ENCODE measurements around the gene DNMT3L.
"Not testable (repeated sequence)": the region's sequence is repeated elsewhere in the genome, so short reads cannot be mapped to it uniquely, and the experiment has no call there.

Gene DNMT3L

GRCh38 chr21:44295163-44295573, 33.5 kb upstream of the DNMT3L start:
- no peak for DNase-seq (ENCODE audit: low spot score)
- no peak for FAIRE-seq

- FAIRE-seq, result no peak
- no peak for DNase-seq (ENCODE audit: low spot score)
Measured at GRCh38 chr21:44294391-44295162, 32.9 kb upstream of the DNMT3L start.

DNA sequence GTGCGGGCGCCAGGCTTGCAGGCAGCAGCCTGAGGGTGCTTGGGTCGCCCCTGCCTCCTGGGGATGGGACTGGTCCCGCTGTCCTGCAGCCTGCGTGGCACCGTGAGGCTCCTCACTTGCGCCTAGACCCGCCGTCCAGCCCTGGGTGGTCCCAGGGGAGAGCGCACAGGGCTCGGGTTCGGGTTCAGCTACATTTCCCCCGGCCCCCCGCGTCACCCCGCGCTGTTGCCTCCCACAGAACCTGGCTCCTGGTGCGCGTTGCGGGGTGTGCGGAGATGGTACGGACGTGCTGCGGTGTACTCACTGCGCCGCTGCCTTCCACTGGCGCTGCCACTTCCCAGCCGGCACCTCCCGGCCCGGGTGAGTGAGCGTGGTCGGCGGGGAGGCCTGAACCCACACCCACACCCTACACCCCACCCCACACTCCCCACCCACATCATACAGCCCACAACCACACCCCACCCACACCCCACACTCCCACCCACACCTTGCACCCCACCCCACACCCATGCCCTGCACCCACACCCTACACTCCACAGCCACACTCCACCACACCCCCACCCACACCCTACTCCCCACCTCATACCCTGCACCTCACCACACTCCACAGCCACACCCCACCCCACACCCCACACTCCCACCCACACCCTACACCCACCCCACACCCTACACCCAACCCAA, 32.0 kb upstream of the DNMT3L start:
- no peak for DNase-seq (ENCODE audit: low spot score)
- peak; percentile 13 for FAIRE-seq

GRCh38 chr21:44292812-44293195, 31.1 kb upstream of the DNMT3L start:
- FAIRE-seq, result no peak
- no peak for DNase-seq (ENCODE audit: low spot score)

DNA sequence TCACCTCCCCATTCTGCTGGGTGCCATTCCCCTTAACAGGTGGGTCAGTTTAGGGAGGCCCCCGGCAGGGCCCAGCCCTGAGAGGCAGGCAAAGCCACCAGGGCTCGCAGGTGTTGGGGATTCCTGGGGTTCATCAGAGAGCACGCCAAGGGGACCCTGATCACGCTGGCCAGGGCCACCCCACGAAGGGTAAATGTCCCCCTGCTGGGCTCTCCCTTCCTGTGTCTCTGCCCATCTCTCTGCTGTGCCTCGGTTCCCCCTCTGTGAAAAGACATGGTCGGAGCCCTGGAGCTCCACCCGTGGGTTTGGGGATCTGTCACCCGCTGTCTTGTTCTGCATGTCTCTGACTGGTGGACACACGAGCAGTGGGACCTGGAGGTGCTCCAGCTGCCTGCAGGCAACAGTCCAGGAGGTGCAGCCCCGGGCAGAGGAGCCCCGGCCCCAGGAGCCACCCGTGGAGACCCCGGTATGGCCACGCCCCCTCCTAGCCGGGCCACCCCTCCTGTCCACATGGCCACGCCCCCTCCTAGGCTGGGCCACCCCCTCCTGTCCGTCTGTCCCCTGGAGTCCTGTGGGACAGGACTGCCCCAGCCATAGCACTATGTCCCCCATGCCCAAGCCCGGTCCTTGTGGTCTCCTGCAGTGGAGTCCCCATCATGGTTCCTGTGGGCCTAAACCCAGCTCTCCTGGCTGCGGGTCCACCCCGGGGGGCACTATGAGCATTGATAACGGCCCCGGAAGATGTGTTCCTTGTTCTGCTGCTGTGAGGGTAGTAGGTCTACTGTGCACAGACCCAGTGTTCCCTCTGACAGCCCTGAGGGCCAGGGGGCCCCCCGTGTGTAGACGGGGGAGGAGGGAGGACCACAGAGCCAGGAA, 30.5 kb upstream of the DNMT3L start:
- DNase-seq (ENCODE audit: low spot score), result no peak

DNA sequence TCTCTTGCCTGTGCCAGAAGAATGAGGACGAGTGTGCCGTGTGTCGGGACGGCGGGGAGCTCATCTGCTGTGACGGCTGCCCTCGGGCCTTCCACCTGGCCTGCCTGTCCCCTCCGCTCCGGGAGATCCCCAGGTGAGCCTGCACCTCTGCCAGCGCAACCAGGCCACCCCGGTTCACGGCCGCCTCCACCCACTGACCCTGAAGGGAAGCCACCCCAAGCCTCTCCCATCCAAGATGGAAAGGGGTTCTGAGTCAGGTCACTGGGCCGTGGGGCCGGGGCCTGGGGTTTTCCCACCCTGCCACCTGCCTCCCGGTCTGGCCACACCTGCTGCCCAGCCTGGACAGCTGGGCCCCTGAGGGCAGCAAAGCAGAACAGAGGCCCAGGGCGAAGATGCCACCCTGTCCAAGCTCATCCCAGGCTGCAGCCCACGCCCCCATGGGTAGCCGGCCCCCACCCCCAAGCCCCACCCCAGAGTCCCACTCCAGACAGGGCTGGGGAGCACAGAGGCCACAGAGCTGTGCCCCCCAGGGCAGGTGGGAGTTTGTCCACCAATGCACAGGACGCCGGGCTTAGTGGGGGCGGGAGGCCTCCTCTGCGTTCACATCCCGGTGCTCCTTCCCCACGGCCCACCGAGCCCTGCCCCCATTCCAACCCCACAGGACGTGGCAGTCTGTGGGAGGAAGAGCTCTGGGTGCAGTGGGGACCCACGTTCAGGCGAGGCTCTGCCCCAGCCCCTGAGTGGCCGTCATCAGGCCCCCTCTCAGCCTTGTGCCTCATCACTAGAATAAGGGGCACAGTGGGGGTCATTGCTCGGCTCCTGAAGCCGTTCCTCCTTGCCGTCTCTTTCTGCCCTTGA, 29.6 kb upstream of the DNMT3L start:
- FAIRE-seq (no peak), DNase-seq (ENCODE audit: low spot score) (no peak)

More for the DNA sequence above, 30.5 kb upstream of the DNMT3L start:
- no peak for FAIRE-seq

GRCh38 chr21:44290327-44291077, 28.8 kb upstream of the DNMT3L start:
- DNase-seq (ENCODE audit: low spot score) (no peak), FAIRE-seq (no peak)

DNA sequence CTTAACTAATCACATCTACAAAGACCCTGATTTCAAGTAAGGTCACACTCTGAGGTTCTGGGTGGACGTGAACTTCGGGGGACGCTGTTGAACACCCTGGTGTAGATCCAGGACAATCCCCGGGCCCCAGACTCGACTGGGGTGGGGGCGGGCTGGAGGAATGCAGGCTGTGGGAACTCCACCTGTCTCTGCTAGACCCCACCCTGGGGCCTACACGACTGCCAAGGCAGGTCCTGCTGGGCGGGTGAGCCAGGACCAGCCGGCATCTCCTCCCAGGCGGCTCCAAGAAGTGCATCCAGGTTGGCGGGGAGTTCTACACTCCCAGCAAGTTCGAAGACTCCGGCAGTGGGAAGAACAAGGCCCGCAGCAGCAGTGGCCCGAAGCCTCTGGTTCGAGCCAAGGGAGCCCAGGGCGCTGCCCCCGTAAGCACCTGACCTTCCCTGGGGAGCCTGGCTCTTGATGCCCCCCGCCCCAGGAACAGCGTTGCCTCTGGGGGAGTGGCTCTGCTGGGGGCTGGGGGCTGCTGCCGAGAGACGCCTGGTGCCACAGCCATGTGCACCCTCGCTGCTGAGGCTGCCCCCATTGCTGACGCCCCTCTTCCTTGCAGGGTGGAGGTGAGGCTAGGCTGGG, 27.8 kb upstream of the DNMT3L start:
- DNase-seq (ENCODE audit: low spot score) (no peak), FAIRE-seq (no peak)

- FAIRE-seq (peak; percentile 59), DNase-seq (ENCODE audit: low spot score) (no peak)
Measured at GRCh38 chr21:44288251-44289110, 26.8 kb upstream of the DNMT3L start.

DNA sequence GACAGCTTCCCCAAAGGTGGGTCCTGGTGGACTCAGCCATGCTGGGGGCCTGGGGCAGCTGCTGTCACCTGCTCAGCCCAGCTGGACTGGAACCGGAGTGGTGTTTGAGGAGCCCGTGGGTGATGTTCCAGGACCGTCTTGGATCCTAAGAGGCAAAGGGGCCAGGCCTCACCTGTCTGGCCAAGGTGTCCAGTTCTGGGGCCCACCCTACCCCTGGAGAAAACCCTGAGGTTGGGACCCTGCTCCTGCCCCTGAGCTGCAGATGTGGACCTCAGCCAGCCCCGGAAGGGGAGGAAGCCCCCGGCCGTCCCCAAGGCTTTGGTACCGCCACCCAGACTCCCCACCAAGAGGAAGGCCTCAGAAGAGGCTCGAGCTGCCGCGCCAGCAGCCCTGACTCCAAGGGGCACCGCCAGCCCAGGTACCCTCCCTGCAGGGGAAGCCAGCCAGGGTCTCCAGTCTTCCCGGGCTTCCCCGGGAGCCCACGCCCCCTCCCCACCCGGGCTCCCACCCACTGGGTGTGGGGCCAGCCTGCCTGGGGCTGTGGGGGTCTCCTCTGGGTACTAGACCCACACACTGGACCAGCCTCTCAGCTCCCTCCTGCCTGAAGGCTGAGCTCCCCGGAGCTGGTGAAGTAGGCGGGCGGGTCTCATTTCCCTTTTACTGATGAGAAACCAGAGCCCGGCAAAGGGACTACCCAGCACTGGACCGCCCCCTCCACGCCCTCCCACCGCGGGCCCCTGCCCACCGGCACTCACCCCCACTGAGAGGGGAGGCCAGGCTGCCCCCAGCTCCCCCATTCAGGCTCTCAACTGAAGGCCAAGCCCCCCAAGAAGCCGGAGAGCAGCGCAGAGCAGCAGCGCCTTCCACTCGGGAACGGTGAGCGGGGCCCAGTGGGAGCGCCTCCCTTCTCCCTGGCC, 25.3 kb upstream of the DNMT3L start:
- FAIRE-seq (no peak), DNase-seq (ENCODE audit: low spot score) (no peak)

DNA sequence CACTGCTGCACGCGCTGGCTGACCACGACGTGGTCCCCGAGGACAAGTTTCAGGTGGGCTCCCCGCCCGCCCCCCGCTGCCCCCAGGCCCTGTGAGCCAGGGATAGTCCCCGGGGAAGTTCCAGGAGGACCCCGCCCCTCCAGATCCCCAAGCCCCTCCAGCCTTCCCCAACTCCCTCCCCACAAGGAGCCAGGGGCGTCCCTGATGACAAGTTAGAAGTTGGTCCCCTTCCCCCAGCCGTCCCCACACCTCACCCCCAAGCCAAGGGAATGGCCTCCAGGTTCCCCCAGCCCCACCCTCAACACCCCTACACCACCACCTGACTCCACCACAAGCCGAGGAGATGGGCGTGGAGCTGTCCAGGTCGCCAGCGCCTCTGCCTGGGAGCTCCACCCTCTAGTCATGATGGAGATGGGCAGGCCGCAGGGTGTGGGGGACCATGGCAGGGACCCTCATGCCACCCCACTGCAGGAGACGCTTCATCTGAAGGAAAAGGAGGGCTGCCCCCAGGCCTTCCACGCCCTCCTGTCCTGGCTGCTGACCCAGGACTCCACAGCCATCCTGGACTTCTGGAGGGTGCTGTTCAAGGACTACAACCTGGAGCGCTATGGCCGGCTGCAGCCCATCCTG, 24.5 kb upstream of the DNMT3L start:
- FAIRE-seq (no peak), DNase-seq (ENCODE audit: low spot score) (no peak)

GRCh38 chr21:44285138-44285992, 23.7 kb upstream of the DNMT3L start, which contains the start of gene AIRE:
TSS of gene AIRE (plus strand) at chr21:44285876. CDS start at chr21:44286007, 131 bp downstream.
- DNase-seq (ENCODE audit: low spot score), result no peak
- FAIRE-seq, result no peak

- no peak for DNase-seq (ENCODE audit: low spot score)
- no peak for FAIRE-seq
Measured at GRCh38 chr21:44283948-44284347, 22.3 kb upstream of the DNMT3L start.

DNA sequence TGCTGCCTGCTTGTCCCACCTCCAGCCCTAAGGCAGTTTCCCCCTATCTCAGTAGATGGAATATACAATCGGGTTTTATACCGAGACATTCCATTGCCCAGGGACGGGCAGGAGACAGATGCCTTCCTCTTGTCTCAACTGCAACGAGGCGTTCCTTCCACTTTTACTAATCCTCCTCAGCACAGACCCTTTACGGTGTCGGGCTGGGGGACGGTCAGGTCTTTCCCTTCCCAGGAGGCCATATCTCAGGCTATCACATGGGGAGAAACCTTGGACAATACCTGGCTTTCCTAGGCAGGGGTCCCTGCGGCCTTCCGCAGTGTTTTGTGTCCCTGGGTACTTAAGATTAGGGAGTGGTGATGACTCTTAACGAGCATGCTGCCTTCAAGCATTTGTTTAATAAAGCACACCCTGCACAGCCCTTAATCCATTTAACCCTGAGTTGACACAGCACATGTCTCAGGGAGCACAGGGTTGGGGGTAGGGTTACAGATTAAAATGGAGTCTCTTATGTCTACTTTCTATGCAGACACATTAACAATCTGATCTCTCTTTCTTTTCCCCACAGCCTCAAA, 21.6 kb upstream of the DNMT3L start:
- FAIRE-seq; DNase-seq (ENCODE audit: low spot score): not testable (repeated sequence)

- FAIRE-seq (no peak), DNase-seq (ENCODE audit: low spot score) (no peak)
Measured at GRCh38 chr21:44282370-44282769, 20.7 kb upstream of the DNMT3L start.

DNA sequence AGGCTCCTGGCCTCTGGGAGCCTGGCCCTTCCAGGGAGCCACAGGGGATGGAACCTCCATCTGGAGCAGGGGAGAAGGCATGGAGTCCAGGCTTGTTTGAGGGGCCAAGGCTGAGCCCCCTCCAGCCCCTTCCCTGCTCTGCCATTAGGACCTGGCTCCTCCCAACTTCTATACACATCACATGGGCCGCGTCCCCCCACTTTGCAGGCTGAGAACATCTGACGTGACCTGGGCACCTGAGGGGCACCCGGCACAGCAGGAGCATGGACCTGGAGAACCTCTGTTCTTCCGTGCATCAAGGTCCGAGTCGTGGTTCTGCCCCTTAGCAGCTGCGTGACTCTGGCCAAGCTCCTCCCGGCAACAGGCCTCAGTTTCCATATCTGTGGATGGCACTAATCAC, 20.1 kb upstream of the DNMT3L start:
- no peak for FAIRE-seq

More for the DNA sequence above, 20.1 kb upstream of the DNMT3L start:
- DNase-seq (ENCODE audit: low spot score), result no peak

Data from urothelium cell line (cell line).